ENCODE measurements around the gene SCYL1. TPM values are rescaled to one million over a fixed set of nuclear protein-coding genes. Genes with fewer than 3 reads are reported as not detected.

SCYL1 gene
- total and polyA plus RNA-seq, 8 donors: 51.7 to 82.5 (median 60.9) TPM

- Histone ChIP-seq H3K9me3 (no peaks in the 10 kb centered on the region), H3K27me3 (peaks cover 0 to 29% of the 10 kb centered on the region in 2 donors), H3K27ac (peak overlapping the region in 1 of 2 donors; percentile 13), H3K36me3 (no peaks in the 10 kb centered on the region), H3K4me1 (peaks cover 25 to 86% of the 10 kb centered on the region in 2 donors), H3K4me3 (no peak overlapping the region)
- intact Hi-C loops (cut with DNase I): no loop called here
- ATAC-seq (no peak), DNase-seq (no peak)
- TF ChIP-seq CTCF (IDR thresholded peaks at IDR 0.05): no peak
These were observed 30.1 kb downstream of the SCYL1 start for GRCh38 chr11:65554842-65555430.

- Histone ChIP-seq H3K4me1 (peaks cover 31 to 94% of the 10 kb centered on the region in 2 donors), H3K27me3 (peaks cover 0 to 31% of the 10 kb centered on the region in 2 donors), H3K9me3 (no peaks in the 10 kb centered on the region), H3K27ac (peak overlapping the region in 1 of 2 donors; percentile 13), H3K36me3 (no peaks in the 10 kb centered on the region), H3K4me3 (no peak overlapping the region)
- intact Hi-C loops (cut with DNase I): no loop called here
- DNase-seq (peak in 1 of 4 donors; percentile 78), ATAC-seq (peak; percentile 1)
- TF ChIP-seq CTCF (IDR thresholded peaks at IDR 0.05): no peak
These were observed 30.9 kb downstream of the SCYL1 start for GRCh38 chr11:65555693-65556231.

- peaks cover 31 to 91% of the 10 kb centered on the region in 2 donors for H3K4me1 ChIP-seq
- intact Hi-C loops (cut with DNase I): no loop called here
These were observed 31.8 kb downstream of the SCYL1 start for GRCh38 chr11:65556470-65557279.

GRCh38 chr11:65557280-65558001, 32.6 kb downstream of the SCYL1 start:
- DNase-seq: no peak
- H3K4me3 ChIP-seq: peak overlapping the region; percentile 49 to 54
- H3K27me3 ChIP-seq: peaks cover 0 to 31% of the 10 kb centered on the region in 2 donors
- H3K27ac ChIP-seq: peak overlapping the region; percentile 78 to 90
- ATAC-seq: no peak
- intact Hi-C loops (cut with DNase I): no loop called here
- H3K4me1 ChIP-seq: peaks cover 31 to 83% of the 10 kb centered on the region in 2 donors
- H3K9me3 ChIP-seq: no peaks in the 10 kb centered on the region
- no peaks in the 10 kb centered on the region for H3K36me3 ChIP-seq
- TF ChIP-seq CTCF (IDR thresholded peaks at IDR 0.05): no peak

More at GRCh38 chr11:65556470-65557279, 31.8 kb downstream of the SCYL1 start:
- TF ChIP-seq CTCF (IDR thresholded peaks at IDR 0.05): no peak
- peak overlapping the region; percentile 78 to 90 for H3K27ac ChIP-seq
- ATAC-seq: no peak
- H3K9me3 ChIP-seq: no peaks in the 10 kb centered on the region
- no peak for DNase-seq
- H3K27me3 ChIP-seq: peaks cover 0 to 31% of the 10 kb centered on the region in 2 donors
- no peaks in the 10 kb centered on the region for H3K36me3 ChIP-seq
- peak overlapping the region; percentile 49 to 54 for H3K4me3 ChIP-seq

All from left lung (tissue), 10 donors.